ENCODE measurements around the gene GLIPR1L1. TPM values are rescaled to one million over a fixed set of nuclear protein-coding genes. Genes with fewer than 3 reads are reported as not detected.
A peak's percentile ranks its signal among the peaks of the same experiment; 100 is the strongest.
"Not testable (repeated sequence)": the region's sequence is repeated elsewhere in the genome, so short reads cannot be mapped to it uniquely, and the experiment has no call there.

Gene GLIPR1L1
- total and polyA plus RNA-seq, 8 donors, result not detected

DNA sequence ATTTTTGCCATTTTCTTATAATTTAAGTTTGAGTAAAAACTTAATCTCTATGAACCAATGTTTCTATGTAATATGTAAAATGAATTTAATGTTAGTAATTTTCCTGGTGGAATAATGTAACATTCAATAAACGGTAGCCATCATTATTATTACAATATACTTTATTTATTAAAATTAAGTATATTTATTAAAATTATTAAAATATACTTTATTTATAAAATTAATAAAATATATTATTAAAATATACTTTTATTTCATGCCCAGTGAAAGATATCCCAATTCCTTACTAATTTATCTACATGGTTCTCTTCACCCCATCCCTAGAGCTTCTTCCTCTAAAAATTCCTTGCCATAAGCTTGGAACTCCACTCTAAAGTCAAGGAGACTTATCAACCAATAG, 6.8 kb upstream of the GLIPR1L1 start:
- Histone ChIP-seq H3K27me3 (no peaks in the 10 kb centered on the region), H3K4me3 (no peak overlapping the region), H3K9me3 (no peaks in the 10 kb centered on the region), H3K27ac (no peak overlapping the region), H3K4me1 (no peaks in the 10 kb centered on the region), H3K36me3 (no peaks in the 10 kb centered on the region)
- intact Hi-C loops (cut with DNase I), result no loop called here
- FAIRE-seq (no peak), ATAC-seq (no peak), DNase-seq (no peak)
- 75 to 88% methylated on average over 1 of the region's 1 CpG for WGBS, 2 donors
- TF ChIP-seq, protein P1, sequence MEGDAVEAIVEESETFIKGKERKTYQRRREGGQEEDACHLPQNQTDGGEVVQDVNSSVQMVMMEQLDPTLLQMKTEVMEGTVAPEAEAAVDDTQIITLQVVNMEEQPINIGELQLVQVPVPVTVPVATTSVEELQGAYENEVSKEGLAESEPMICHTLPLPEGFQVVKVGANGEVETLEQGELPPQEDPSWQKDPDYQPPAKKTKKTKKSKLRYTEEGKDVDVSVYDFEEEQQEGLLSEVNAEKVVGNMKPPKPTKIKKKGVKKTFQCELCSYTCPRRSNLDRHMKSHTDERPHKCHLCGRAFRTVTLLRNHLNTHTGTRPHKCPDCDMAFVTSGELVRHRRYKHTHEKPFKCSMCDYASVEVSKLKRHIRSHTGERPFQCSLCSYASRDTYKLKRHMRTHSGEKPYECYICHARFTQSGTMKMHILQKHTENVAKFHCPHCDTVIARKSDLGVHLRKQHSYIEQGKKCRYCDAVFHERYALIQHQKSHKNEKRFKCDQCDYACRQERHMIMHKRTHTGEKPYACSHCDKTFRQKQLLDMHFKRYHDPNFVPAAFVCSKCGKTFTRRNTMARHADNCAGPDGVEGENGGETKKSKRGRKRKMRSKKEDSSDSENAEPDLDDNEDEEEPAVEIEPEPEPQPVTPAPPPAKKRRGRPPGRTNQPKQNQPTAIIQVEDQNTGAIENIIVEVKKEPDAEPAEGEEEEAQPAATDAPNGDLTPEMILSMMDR (IDR thresholded peaks at IDR 0.05), result no peak

DNA sequence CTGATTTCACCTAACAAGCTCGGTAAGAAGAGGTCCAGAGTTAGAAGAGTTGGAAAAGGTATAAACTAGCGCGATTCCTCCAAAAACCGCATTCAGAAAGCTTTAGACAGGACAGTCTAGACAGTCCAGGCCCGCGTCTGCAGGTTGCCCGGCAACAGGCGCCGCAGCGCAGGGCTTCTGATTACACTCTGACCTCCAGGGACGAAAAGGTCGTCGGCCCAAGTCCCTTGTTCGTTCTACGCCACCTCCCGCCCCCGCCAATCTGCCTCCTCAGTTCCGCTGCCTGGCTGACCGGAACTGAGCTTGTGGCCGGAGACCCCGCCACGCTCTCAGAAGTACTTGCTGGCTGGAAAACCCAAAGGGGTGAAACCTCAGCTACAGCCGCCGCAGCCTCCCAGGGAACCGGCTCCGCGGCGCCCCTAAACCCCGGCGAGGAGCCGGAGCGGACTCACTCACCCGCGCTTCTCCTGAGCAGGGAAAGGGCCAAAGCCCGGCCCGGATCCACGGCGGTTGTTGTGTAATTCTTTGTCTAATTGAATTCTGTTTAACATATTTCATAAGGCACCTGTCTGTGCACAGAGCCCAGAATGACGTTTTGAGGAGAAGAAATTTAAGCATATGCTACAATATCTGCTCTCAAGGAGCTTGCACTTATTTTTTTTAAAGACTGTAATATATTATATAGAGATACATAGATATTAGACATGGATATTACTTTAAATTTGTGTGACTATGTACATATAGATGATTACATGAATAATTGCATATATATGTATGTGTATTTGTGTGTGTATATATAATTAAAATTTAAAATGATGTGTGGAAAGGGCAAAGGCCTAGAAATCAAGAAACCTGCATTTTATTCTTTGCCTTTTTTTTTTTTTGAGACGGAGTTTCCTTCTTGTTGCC, 4.3 kb upstream of the GLIPR1L1 start, which contains the start of gene CAPS2:
TSS of gene CAPS2 (minus strand) at position 407 of the 909 bp plus-strand sequence. CDS start 3,826 bp downstream, outside the sequence.
- FAIRE-seq (no peak), ATAC-seq (peak; percentile 97 to 99 (median 98)), DNase-seq (peak; percentile 80 to 92 (median 82))
- Histone ChIP-seq H3K27ac (peak within 1 kb of the TSS in 3 of 4 donors; percentile 20 to 53 (median 33)), H3K36me3 (no peaks in the 10 kb centered on the region), H3K27me3 (peaks cover 0 to 1% (median 0%) of the 10 kb centered on the region in 4 donors), H3K4me3 (peak within 1 kb of the TSS; percentile 46 to 59 (median 54)), H3K4me1 (no peaks in the 10 kb centered on the region), H3K9me3 (no peaks in the 10 kb centered on the region)
- 3% methylated on average over 40 of the region's 40 CpGs for WGBS, 2 donors
- TF ChIP-seq, protein P1 (IDR thresholded peaks at IDR 0.05), result no peak
- intact Hi-C loops (cut with DNase I), result no loop called here

DNA sequence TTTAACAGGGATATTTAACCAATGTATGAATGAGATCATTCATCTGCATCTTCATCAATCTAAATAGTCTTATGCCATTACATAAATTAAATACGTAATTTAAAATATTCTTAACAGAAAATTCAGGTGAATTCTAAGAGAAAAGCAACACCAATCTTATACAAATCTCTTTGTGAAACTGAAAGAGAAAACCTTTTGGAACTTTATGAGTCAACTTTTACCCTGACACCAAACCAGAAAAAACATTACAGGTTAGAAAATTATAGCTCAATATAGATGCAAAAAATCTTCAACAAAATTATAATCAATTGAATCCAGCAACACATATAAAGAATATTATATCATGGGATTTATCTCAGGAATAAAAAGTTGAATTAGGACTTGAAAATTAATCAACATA, 3.4 kb downstream of the GLIPR1L1 start:
- H3K4me1 ChIP-seq, result no peaks in the 10 kb centered on the region
- DNase-seq (no peak), FAIRE-seq (no peak), ATAC-seq (no peak)
- no peak overlapping the region for H3K4me3 ChIP-seq
- H3K27ac ChIP-seq, result no peak overlapping the region
- TF ChIP-seq, protein P1 (IDR thresholded peaks at IDR 0.05), result no peak
- WGBS, 2 donors, result 67 to 76% methylated on average over 1 of the region's 1 CpG
- H3K36me3 ChIP-seq, result no peaks in the 10 kb centered on the region
- peaks cover 0 to 3% (median 0%) of the 10 kb centered on the region in 4 donors for H3K27me3 ChIP-seq
- no peaks in the 10 kb centered on the region for H3K9me3 ChIP-seq
- intact Hi-C loops (cut with DNase I), result no loop called here

DNA sequence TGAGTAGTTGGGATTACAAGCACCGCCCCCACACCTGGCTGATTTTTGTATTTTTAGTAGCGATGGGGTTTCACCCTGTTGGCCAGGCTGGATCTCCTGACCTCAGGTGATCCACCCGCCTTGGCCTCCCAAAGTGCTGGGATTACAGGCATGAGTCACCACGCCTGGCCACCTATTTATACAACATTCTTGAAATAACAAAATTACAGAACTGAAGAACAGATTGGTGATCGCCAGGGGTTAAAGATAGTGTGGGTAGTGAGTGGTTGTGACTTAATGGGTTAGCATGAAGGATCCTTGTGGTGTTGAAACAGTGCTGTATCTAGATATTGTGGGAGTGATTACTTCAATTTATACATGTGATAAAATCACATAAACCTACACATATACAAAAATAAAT, 7.4 kb downstream of the GLIPR1L1 start:
- Histone ChIP-seq H3K27me3 (no peaks in the 10 kb centered on the region), H3K9me3 (no peaks in the 10 kb centered on the region), H3K4me3 (no peak overlapping the region), H3K4me1 (no peaks in the 10 kb centered on the region), H3K36me3 (no peaks in the 10 kb centered on the region), H3K27ac (no peak overlapping the region)
- TF ChIP-seq, protein P1 (IDR thresholded peaks at IDR 0.05), result no peak
- ATAC-seq, result no peak
- WGBS, 2 donors, result 94 to 95% methylated on average over 5 of the region's 5 CpGs
- intact Hi-C loops (cut with DNase I), result no loop called here
- no peak for FAIRE-seq
- DNase-seq, result no peak

DNA sequence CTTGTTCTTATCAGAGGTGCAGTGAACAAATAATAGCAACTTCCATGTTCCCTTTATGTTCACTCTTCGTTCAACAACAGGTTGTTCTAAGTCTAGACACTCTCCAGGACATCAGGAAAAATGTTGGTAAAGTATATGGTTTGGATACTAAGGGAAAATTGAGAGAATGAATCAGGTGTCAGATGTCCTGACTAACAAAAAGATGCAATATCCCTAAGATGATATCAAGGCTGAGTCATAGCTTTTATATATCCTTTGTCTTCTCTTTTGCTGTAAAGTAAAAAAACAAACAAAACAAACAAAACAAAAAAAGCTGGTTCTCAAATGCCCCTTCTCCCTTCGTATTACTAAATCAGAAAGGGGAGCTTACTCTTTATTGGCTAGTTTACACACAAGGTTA, 11.1 kb downstream of the GLIPR1L1 start:
- WGBS, 2 donors, result 80 to 86% methylated on average over 2 of the region's 2 CpGs
- Histone ChIP-seq H3K36me3 (no peaks in the 10 kb centered on the region), H3K9me3 (no peaks in the 10 kb centered on the region), H3K27me3 (no peaks in the 10 kb centered on the region), H3K4me1 (no peaks in the 10 kb centered on the region), H3K4me3 (no peak overlapping the region), H3K27ac (no peak overlapping the region)
- TF ChIP-seq, protein P1 (IDR thresholded peaks at IDR 0.05), result no peak
- intact Hi-C loops (cut with DNase I), result no loop called here
- FAIRE-seq (no peak), DNase-seq (no peak), ATAC-seq (no peak)

DNA sequence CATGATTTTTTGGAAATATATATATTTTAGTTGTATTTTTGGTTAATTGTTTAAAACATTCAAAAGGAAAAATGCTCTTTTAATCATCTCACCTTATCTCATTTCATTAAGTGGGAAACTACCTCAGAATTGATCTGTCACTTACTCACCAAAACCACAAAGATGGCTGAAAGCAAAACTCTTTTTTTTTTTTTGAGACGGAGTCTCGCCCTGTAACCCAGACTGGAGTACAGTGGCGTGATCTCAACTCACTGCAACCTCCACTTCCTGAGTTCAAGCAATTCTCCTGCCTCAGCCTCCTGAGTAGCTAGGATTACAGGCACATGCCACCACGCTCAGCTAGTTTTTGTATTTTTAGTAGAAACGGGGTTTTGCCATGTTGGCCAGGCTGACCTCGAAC, 11.7 kb downstream of the GLIPR1L1 start:
- ATAC-seq; H3K36me3 ChIP-seq; intact Hi-C loops (cut with DNase I); H3K4me3 ChIP-seq; H3K27me3 ChIP-seq; H3K27ac ChIP-seq; H3K4me1 ChIP-seq; DNase-seq; H3K9me3 ChIP-seq; FAIRE-seq: not testable (repeated sequence)
- WGBS, 2 donors, result 94 to 96% methylated on average over 6 of the region's 6 CpGs

Data from pancreas (tissue), 10 donors.